Measurements from ENCODE around the gene ACTG1. TPM values are rescaled to one million over a fixed set of nuclear protein-coding genes. Genes with fewer than 3 reads are reported as not detected.

ACTG1 gene
- total and polyA plus RNA-seq, 2 of the 4 experiments (the other 2 are of a cell fraction): 10,907 to 15,732 TPM

GRCh38 chr17:81478119-81478518 is 34.5 kb downstream of the ACTG1 start:
- Histone ChIP-seq H2AK5ac (ENCODE audit: low read depth, low read length) (no peak overlapping the region), H3K27ac (ENCODE audit: insufficient read depth, low read length) (no peak overlapping the region), H3K9me3 (ENCODE audit: control insufficient read depth, insufficient read depth, low read length) (peaks cover 3% of the 10 kb centered on the region), H2BK5ac (ENCODE audit: low read depth, low read length, poor library complexity, severe bottlenecking) (no peak overlapping the region), H2BK20ac (ENCODE audit: low read depth, low read length) (no peak overlapping the region), H4K5ac (ENCODE audit: low read depth, low read length) (no peak overlapping the region), H2AFZ (replicated peaks; ENCODE audit: low read length, poor library complexity) (no peak overlapping the region), H3K18ac (ENCODE audit: low read depth, low read length) (no peak overlapping the region), H3K14ac (replicated peaks; ENCODE audit: low read depth, low read length) (no peak overlapping the region), H3K79me1 (ENCODE audit: low read depth in 1 of 2, low read length in 2 of 2) (no peaks in the 10 kb centered on the region), H3K23ac (ENCODE audit: low read depth, low read length) (no peak overlapping the region), H4K20me1 (ENCODE audit: insufficient read depth, low read length) (no peaks in the 10 kb centered on the region), H2BK120ac (ENCODE audit: low read depth, low read length) (no peak overlapping the region), H3K9ac (ENCODE audit: low read depth, low read length) (no peak overlapping the region), H3K4me3 (ENCODE audit: insufficient read depth, low read depth, low read length) (no peak overlapping the region), H4K8ac (ENCODE audit: low read depth in 2 of 2, low read length in 2 of 2) (no peak overlapping the region), H3K36me3 (ENCODE audit: control insufficient read depth, insufficient read depth, low read length) (no peaks in the 10 kb centered on the region), H3K27me3 (ENCODE audit: control insufficient read depth, insufficient read depth, low read length) (no peaks in the 10 kb centered on the region; the same call in 1 of the 2 replicates), H2AK9ac (replicated peaks; ENCODE audit: low read depth, low read length, poor library complexity) (no peak overlapping the region), H4K91ac (ENCODE audit: insufficient read depth, low read depth, low read length) (no peak overlapping the region), H3K56ac (ENCODE audit: extremely low read depth, insufficient read depth, low read length) (no peak overlapping the region), H3K4me2 (ENCODE audit: low read depth, low read length) (no peak overlapping the region), H3K4me1 (ENCODE audit: control insufficient read depth, insufficient read depth, low read length) (peaks cover 7% of the 10 kb centered on the region), H2BK15ac (ENCODE audit: low read depth, low read length) (no peak overlapping the region), H3K4ac (ENCODE audit: low read depth, low read length) (no peak overlapping the region), H3K9me1 (ENCODE audit: insufficient read depth, low read length) (peaks cover 3% of the 10 kb centered on the region; the same call in 1 of the 2 replicates)
- POLR2A ChIA-PET (ENCODE audit: unreplicated experiment): no interaction called here
- no peak for ATAC-seq (ENCODE audit: low read depth)
- BruUV-seq (replicated peaks): no TSS peak
- TF ChIP-seq RAD21 (IDR thresholded peaks at IDR 0.05; ENCODE audit: low read length): no peak
- TF ChIP-seq NFE2L2 (IDR thresholded peaks at IDR 0.05; ENCODE audit: low read depth, low read length): no peak
- no peak for TF ChIP-seq MAFK (IDR thresholded peaks at IDR 0.05; ENCODE audit: low read depth, low read length)
- no peak for TF ChIP-seq BHLHE40 (IDR thresholded peaks at IDR 0.05; ENCODE audit: low read depth, low read length)
- TF ChIP-seq POLR2A (IDR thresholded peaks at IDR 0.05; ENCODE audit: low read depth, low read length): no peak
- TF ChIP-seq SMC3 (IDR thresholded peaks at IDR 0.05; ENCODE audit: low read depth, low read length): no peak
- TF ChIP-seq, protein P1, sequence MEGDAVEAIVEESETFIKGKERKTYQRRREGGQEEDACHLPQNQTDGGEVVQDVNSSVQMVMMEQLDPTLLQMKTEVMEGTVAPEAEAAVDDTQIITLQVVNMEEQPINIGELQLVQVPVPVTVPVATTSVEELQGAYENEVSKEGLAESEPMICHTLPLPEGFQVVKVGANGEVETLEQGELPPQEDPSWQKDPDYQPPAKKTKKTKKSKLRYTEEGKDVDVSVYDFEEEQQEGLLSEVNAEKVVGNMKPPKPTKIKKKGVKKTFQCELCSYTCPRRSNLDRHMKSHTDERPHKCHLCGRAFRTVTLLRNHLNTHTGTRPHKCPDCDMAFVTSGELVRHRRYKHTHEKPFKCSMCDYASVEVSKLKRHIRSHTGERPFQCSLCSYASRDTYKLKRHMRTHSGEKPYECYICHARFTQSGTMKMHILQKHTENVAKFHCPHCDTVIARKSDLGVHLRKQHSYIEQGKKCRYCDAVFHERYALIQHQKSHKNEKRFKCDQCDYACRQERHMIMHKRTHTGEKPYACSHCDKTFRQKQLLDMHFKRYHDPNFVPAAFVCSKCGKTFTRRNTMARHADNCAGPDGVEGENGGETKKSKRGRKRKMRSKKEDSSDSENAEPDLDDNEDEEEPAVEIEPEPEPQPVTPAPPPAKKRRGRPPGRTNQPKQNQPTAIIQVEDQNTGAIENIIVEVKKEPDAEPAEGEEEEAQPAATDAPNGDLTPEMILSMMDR (conservative IDR thresholded peaks at IDR 0.05; ENCODE audit: low read depth, low read length): no peak
- no peak for TF ChIP-seq RFX5 (IDR thresholded peaks at IDR 0.05; ENCODE audit: low read depth, low read length)
- TF ChIP-seq FOS (IDR thresholded peaks at IDR 0.05; ENCODE audit: low read depth, low read length): no peak
- no peak for TF ChIP-seq ELK1 (IDR thresholded peaks at IDR 0.05; ENCODE audit: borderline replicate concordance, low read depth, low read length)
- no peak for TF ChIP-seq CHD1 (IDR thresholded peaks at IDR 0.05; ENCODE audit: low read depth, low read length)
- TF ChIP-seq RCOR1 (IDR thresholded peaks at IDR 0.05; ENCODE audit: insufficient replicate concordance, low read length): no peak
- no peak for TF ChIP-seq CEBPB (IDR thresholded peaks at IDR 0.05; ENCODE audit: low read depth, low read length)
- no peak for TF ChIP-seq MXI1 (IDR thresholded peaks at IDR 0.05; ENCODE audit: borderline replicate concordance, low read depth, low read length)
- TF ChIP-seq MAZ (IDR thresholded peaks at IDR 0.05; ENCODE audit: borderline replicate concordance, low read depth, low read length): no peak
- TF ChIP-seq USF2 (IDR thresholded peaks at IDR 0.05; ENCODE audit: low read depth, low read length): no peak
- in situ Hi-C loops (cut with MboI; ENCODE audit: low sequenced_read_pairs) (no loop called here), dilution Hi-C loops (cut with HindIII; ENCODE audit: low sequenced_read_pairs, unreplicated experiment) (no loop called here), intact Hi-C loops (cut with micrococcal nuclease) (no loop called here)
- CTCF ChIA-PET: no interaction called here
- DNase-seq: no peak
- 88% methylated on average over 16 of the region's 20 CpGs; no CpG with 5 or more reads in 1 of the 2 experiments for WGBS, 2 experiments (ENCODE audit: extremely low coverage in 2 of 2, insufficient read length in 1 of 2)
